ENCODE measurements around the gene GSDMA. TPM values are rescaled to one million over a fixed set of nuclear protein-coding genes. Genes with fewer than 3 reads are reported as not detected.
"Not testable (repeated sequence)": the region's sequence is repeated elsewhere in the genome, so short reads cannot be mapped to it uniquely, and the experiment has no call there.

GSDMA gene
- total RNA-seq, 1 donor from 2014 or later, result not detected

GRCh38 chr17:40000161-40000560 lies 37.4 kb downstream of the GSDMA start:
- Mint-ChIP-seq H3K36me3 (peaks cover 10% of the 10 kb centered on the region), H3K4me1 (ENCODE audit: unreplicated experiment) (no peaks in the 10 kb centered on the region), H3K27me3 (no peaks in the 10 kb centered on the region), H3K9me3 (no peaks in the 10 kb centered on the region), H3K4me3 (no peak overlapping the region), H3K27ac (no peak overlapping the region)
- TF ChIP-seq, protein P1, sequence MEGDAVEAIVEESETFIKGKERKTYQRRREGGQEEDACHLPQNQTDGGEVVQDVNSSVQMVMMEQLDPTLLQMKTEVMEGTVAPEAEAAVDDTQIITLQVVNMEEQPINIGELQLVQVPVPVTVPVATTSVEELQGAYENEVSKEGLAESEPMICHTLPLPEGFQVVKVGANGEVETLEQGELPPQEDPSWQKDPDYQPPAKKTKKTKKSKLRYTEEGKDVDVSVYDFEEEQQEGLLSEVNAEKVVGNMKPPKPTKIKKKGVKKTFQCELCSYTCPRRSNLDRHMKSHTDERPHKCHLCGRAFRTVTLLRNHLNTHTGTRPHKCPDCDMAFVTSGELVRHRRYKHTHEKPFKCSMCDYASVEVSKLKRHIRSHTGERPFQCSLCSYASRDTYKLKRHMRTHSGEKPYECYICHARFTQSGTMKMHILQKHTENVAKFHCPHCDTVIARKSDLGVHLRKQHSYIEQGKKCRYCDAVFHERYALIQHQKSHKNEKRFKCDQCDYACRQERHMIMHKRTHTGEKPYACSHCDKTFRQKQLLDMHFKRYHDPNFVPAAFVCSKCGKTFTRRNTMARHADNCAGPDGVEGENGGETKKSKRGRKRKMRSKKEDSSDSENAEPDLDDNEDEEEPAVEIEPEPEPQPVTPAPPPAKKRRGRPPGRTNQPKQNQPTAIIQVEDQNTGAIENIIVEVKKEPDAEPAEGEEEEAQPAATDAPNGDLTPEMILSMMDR (conservative IDR thresholded peaks at IDR 0.05), result no peak
- DNase-seq (ENCODE audit: extremely low spot score, unreplicated experiment), result no peak

- not testable (repeated sequence) for H3K9me3 Mint-ChIP-seq; H3K4me1 Mint-ChIP-seq (ENCODE audit: unreplicated experiment); H3K27me3 Mint-ChIP-seq; H3K27ac Mint-ChIP-seq; H3K4me3 Mint-ChIP-seq; H3K36me3 Mint-ChIP-seq; DNase-seq (ENCODE audit: extremely low spot score, unreplicated experiment)
These were observed 38.5 kb downstream of the GSDMA start for GRCh38 chr17:40001335-40001734.

- DNase-seq (ENCODE audit: extremely low spot score, unreplicated experiment), result no peak
- H3K36me3 Mint-ChIP-seq, result no peaks in the 10 kb centered on the region
- H3K27me3 Mint-ChIP-seq, result no peaks in the 10 kb centered on the region
- TF ChIP-seq, protein P1 (conservative IDR thresholded peaks at IDR 0.05), result no peak
- H3K9me3 Mint-ChIP-seq, result no peaks in the 10 kb centered on the region
- no peak overlapping the region for H3K27ac Mint-ChIP-seq
- H3K4me1 Mint-ChIP-seq (ENCODE audit: unreplicated experiment), result no peaks in the 10 kb centered on the region
- H3K4me3 Mint-ChIP-seq, result no peak overlapping the region
These were observed 41.3 kb downstream of the GSDMA start for GRCh38 chr17:40004072-40004471.

DNA sequence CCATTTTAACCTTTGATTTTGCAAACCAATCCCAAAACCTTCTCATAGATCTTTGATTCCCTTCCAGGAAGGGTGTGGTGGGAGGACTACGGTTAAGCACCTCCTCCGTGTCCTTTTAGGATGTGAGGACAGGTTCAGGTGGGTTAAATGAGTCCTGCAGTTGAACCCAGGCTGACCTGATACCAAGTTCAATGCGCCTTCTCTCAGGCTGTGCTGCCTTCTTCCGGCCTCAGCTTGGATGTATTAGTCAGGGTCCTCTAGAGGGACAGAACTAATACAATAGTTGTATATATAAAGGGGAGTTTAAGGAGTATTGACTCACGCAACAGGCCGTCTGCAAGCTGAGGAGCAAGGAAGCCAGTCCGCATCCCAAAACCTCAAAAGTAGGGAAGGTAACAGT lies 41.9 kb downstream of the GSDMA start:
- TF ChIP-seq, protein P1 (conservative IDR thresholded peaks at IDR 0.05), result no peak
- no peak overlapping the region for H3K4me3 Mint-ChIP-seq
- DNase-seq (ENCODE audit: extremely low spot score, unreplicated experiment), result no peak
- H3K27ac Mint-ChIP-seq, result no peak overlapping the region
- no peaks in the 10 kb centered on the region for H3K27me3 Mint-ChIP-seq
- no peaks in the 10 kb centered on the region for H3K9me3 Mint-ChIP-seq
- no peaks in the 10 kb centered on the region for H3K36me3 Mint-ChIP-seq
- no peaks in the 10 kb centered on the region for H3K4me1 Mint-ChIP-seq (ENCODE audit: unreplicated experiment)

- H3K4me1 Mint-ChIP-seq (ENCODE audit: unreplicated experiment), result no peaks in the 10 kb centered on the region
These were observed 42.7 kb downstream of the GSDMA start for GRCh38 chr17:40005520-40005919.

DNA sequence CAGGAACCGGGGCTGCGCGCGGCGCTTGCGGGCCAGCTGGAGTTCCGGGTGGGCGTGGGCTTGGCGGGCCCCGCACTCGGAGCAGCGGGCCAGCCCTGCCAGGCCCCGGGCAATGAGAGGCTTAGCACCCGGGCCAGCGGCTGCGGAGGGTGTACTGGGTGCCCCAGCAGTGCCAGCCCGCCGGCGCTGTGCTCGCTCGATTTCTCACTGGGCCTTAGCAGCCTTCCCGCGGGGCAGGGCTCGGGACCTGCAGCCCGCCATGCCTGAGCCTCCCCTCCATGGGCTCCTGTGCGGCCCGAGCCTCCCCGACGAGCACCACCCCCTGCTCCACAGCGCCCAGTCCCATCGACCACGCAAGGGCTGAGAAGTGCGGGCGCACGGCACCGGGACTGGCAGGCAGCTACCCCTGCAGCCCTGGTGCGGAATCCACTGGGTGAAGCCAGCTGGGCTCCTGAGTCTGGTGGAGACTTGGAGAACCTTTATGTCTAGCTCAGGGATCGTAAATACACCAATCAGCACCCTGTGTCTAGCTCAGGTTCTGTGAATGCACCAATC lies 48.2 kb downstream of the GSDMA start:
- H3K4me1 Mint-ChIP-seq (ENCODE audit: unreplicated experiment); H3K9me3 Mint-ChIP-seq; H3K36me3 Mint-ChIP-seq; H3K4me3 Mint-ChIP-seq; DNase-seq (ENCODE audit: extremely low spot score, unreplicated experiment); H3K27ac Mint-ChIP-seq; H3K27me3 Mint-ChIP-seq: not testable (repeated sequence)

More at GRCh38 chr17:40005520-40005919, 42.7 kb downstream of the GSDMA start:
- TF ChIP-seq, protein P1 (conservative IDR thresholded peaks at IDR 0.05), result no peak
- Mint-ChIP-seq H3K4me3 (no peak overlapping the region), H3K36me3 (no peaks in the 10 kb centered on the region), H3K9me3 (no peaks in the 10 kb centered on the region), H3K27me3 (no peaks in the 10 kb centered on the region), H3K27ac (no peak overlapping the region)
- no peak for DNase-seq (ENCODE audit: extremely low spot score, unreplicated experiment)

DNA sequence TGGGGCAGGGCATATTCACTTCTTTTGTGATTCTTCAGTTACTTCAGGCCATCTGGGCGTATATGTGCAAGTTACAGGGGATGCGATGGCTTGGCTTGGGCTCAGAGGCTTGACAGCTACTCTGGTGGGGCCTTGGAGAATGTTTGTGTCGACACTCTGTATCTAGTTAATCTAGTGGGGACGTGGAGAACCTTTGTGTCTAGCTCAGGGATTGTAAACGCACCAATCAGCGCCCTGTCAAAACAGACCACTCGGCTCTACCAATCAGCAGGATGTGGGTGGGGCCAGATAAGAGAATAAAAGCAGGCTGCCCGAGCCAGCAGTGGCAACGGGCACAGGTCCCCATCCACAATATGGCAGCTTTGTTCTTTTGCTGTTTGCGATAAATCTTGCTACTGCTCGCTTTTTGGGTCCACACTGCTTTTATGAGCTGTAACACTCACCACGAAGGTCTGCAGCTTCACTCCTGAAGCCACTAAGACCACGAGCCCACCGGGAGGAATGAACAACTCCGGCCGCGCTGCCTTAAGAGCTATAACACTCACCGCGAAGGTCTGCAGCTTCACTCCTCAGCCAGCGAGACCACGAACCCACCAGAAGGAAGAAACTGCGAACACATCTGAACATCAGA lies 49.3 kb downstream of the GSDMA start:
- not testable (repeated sequence) for H3K4me3 Mint-ChIP-seq; H3K27ac Mint-ChIP-seq; DNase-seq (ENCODE audit: extremely low spot score, unreplicated experiment)

More for the DNA sequence above, 49.3 kb downstream of the GSDMA start:
- not testable (repeated sequence) for H3K36me3 Mint-ChIP-seq; H3K27me3 Mint-ChIP-seq; H3K4me1 Mint-ChIP-seq (ENCODE audit: unreplicated experiment); H3K9me3 Mint-ChIP-seq

All from type B pancreatic cell (in vitro differentiated cells).